Panc1 (cell line): ENCODE measurements around the gene SPATA31C1. TPM values are rescaled to one million over a fixed set of nuclear protein-coding genes. Genes with fewer than 3 reads are reported as not detected.

ENCODE experiments used
- ATAC-seq: fragments of 200-7000 bp; cut with Tn5 transposase; 2 replicates; pipeline ENCODE4 v1.9.1; 2020; ENCODE audit warnings: mild to moderate bottlenecking, moderate library complexity
- BruUV-seq: library from RNA; stranded (reverse); fragments of 400-500 nt; replicated peaks from 2 replicates; lab custom pipeline; 2021; lab: Mats Ljungman, UMichigan
- CTCF ChIA-PET: fragments of 300-600 bp; sonication (Branson Sonifier 250); formaldehyde crosslinking; loops from one replicate; lab custom pipeline; 2022; ENCODE audit warnings: antibody characterized with exemption; lab: Charles Lee
- POLR2A ChIA-PET: fragments of 300-600 bp; sonication (Branson Sonifier 250); formaldehyde crosslinking; loops from one replicate; lab custom pipeline; 2022; ENCODE audit warnings: antibody characterized with exemption; lab: Charles Lee
- DNase-seq: peaks from one replicate; pipeline ENCODE4 v3.0.0-alpha.2; 2010; ENCODE audit warnings: low read depth, low spot score
- H3K27ac ChIP-seq: 2 replicates; pipeline ENCODE4 v1.5.1; 2011; ENCODE audit warnings: mild to moderate bottlenecking, low read length, inconsistent platforms
- H3K27me3 ChIP-seq: fragments of 200-500 bp; sonication (Bioruptor generic); 2 replicates; pipeline ENCODE4 v1.6.0; 2014; ENCODE audit warnings: low read length, inconsistent platforms; ENCODE audit not compliant: control insufficient read depth, insufficient read depth
- H3K36me3 ChIP-seq: fragments of 200-500 bp; sonication (Bioruptor generic); 2 replicates; pipeline ENCODE4 v1.5.1; 2014; ENCODE audit warnings: inconsistent platforms, mild to moderate bottlenecking, low read length, moderate library complexity; ENCODE audit not compliant: control insufficient read depth, insufficient read depth
- H3K4me1 ChIP-seq: 2 replicates; pipeline ENCODE4 v1.5.1; 2011; ENCODE audit warnings: inconsistent platforms, mild to moderate bottlenecking, low read length, moderate library complexity; ENCODE audit not compliant: control insufficient read depth, insufficient read depth
- H3K4me3 ChIP-seq, 2 experiments: 2 replicates each; pipeline ENCODE4 v1.5.1; 2011 to 2012; ENCODE audit warnings: low read depth in 2 of 2, low read length in 2 of 2, mild to moderate bottlenecking in 2 of 2, inconsistent platforms in 1 of 2, moderate library complexity in 1 of 2
- H3K9me3 ChIP-seq: fragments of 200-500 bp; sonication (Bioruptor generic); 2 replicates; pipeline ENCODE4 v1.5.1; 2014; ENCODE audit warnings: low read depth, mild to moderate bottlenecking, inconsistent platforms, low read length, moderate library complexity; ENCODE audit not compliant: control insufficient read depth, insufficient read depth
- POLR2AphosphoS5 ChIP-seq: IDR thresholded peaks from 2 replicates; pipeline ENCODE4 v1.6.1; 2012; ENCODE audit warnings: mild to moderate bottlenecking, low read depth, low read length, moderate library complexity
- SIN3A ChIP-seq: IDR thresholded peaks from 2 replicates; pipeline ENCODE4 v1.6.1; 2012; ENCODE audit warnings: low read depth, mild to moderate bottlenecking, low read length, moderate library complexity, borderline replicate concordance; ENCODE audit not compliant: insufficient read depth
- TCF7L2 ChIP-seq: IDR thresholded peaks from 2 replicates; pipeline ENCODE4 v1.6.1; 2011; ENCODE audit warnings: mild to moderate bottlenecking, low read depth, low read length, inconsistent platforms
- in situ Hi-C: cut with HindIII; loops from 2 replicates; pipeline ENCODE4 v1.10.0; 2016; ENCODE audit warnings: low sequenced_read_pairs, low pct_unique_long_range_greater_than_20kb
- intact Hi-C: fragments of 100-400 bp; cut with micrococcal nuclease; formaldehyde crosslinking; loops from one replicate; pipeline ENCODE4 v1.10.0; 2022; ENCODE audit not compliant: unreplicated experiment
- total RNA-seq: library from RNA; stranded (reverse); gene quantifications from one replicate; pipeline ENCODE4 v1.2.1, GENCODE V29; 2021; ENCODE audit not compliant: unreplicated experiment
- TF ChIP-seq, protein P1 (sequence below): fragments of 450-650 bp; IDR thresholded peaks from 2 replicates; pipeline ENCODE4 v1.5.1; 2017; ENCODE audit warnings: mild to moderate bottlenecking
- TF ChIP-seq, protein P2 (sequence below), 2 experiments: IDR thresholded peaks; 2 replicates each; pipeline ENCODE4 v1.6.1; 2011 to 2012; ENCODE audit warnings: low read depth in 2 of 2, control low read depth in 1 of 2, low read length in 1 of 2, mild to moderate bottlenecking in 1 of 2, moderate library complexity in 1 of 2; ENCODE audit not compliant: insufficient read depth in 1 of 2

Gene SPATA31C1
- total RNA-seq, 1 experiment from 2014 or later = not detected

DNA sequence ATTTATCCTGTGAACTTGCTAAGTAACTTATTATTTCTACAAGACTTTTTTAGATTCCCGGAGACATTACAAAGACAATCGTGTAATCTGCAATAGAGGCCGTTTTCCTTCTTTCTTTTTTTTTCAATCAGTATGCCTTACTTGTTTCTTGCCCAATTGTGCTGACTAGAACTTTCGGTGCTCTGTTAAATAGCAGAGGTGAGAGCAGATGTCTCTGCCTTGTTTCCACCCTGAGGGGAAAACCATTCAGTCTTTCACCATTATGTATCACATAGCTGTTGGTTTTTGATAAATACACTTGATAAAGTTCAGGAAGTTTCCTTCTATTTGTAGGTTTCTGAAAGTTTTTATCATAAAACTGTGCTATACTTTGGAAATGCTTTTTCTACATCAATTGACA, 24.8 kb upstream of the SPATA31C1 start:
- no peaks in the 10 kb centered on the region for H3K27me3 ChIP-seq
- DNase-seq (no peak), ATAC-seq (no peak)
- intact Hi-C loops (no loop called here), in situ Hi-C loops (no loop called here)
- H3K4me1 ChIP-seq = no peaks in the 10 kb centered on the region
- no peak overlapping the region for H3K4me3 ChIP-seq
- TF ChIP-seq TCF7L2 = no peak
- no peaks in the 10 kb centered on the region for H3K36me3 ChIP-seq
- H3K27ac ChIP-seq = no peak overlapping the region
- H3K9me3 ChIP-seq = no peaks in the 10 kb centered on the region
- POLR2A ChIA-PET = no interaction called here
- no TSS peak for BruUV-seq
- CTCF ChIA-PET = no interaction called here

DNA sequence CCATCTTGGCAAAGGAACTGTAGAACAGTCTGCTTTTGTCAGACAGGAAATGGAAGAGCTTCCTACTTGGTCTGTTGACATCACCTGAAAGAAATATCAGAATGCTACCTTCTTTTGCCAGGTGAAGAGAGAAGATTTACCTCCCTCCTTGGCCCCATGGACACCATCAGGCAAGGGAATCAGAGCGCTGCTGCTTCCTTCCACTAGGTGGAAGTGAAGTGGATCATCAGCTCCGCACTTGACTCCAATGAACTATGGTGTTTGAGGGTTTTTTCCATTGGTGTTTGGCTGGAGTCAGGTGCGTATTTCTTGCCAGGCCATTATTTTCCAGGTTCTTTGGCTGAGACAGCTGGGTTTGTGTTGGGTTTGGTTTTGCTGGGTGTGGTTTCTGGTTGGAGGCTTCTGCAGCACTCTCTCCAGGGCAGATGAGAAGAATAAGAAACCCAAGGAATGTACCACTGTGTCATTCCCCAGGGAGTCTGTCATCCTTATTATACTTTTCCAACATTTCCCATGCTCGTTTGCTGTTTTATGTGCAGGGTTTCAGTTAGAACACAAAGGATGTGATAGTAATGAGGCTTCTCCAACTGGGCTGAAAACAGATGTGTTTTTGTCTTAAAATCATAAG, 22.6 kb upstream of the SPATA31C1 start:
- TF ChIP-seq, protein P1, sequence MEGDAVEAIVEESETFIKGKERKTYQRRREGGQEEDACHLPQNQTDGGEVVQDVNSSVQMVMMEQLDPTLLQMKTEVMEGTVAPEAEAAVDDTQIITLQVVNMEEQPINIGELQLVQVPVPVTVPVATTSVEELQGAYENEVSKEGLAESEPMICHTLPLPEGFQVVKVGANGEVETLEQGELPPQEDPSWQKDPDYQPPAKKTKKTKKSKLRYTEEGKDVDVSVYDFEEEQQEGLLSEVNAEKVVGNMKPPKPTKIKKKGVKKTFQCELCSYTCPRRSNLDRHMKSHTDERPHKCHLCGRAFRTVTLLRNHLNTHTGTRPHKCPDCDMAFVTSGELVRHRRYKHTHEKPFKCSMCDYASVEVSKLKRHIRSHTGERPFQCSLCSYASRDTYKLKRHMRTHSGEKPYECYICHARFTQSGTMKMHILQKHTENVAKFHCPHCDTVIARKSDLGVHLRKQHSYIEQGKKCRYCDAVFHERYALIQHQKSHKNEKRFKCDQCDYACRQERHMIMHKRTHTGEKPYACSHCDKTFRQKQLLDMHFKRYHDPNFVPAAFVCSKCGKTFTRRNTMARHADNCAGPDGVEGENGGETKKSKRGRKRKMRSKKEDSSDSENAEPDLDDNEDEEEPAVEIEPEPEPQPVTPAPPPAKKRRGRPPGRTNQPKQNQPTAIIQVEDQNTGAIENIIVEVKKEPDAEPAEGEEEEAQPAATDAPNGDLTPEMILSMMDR = no peak
- no peak for TF ChIP-seq TCF7L2
- no peak for TF ChIP-seq SIN3A
- TF ChIP-seq, protein P2, sequence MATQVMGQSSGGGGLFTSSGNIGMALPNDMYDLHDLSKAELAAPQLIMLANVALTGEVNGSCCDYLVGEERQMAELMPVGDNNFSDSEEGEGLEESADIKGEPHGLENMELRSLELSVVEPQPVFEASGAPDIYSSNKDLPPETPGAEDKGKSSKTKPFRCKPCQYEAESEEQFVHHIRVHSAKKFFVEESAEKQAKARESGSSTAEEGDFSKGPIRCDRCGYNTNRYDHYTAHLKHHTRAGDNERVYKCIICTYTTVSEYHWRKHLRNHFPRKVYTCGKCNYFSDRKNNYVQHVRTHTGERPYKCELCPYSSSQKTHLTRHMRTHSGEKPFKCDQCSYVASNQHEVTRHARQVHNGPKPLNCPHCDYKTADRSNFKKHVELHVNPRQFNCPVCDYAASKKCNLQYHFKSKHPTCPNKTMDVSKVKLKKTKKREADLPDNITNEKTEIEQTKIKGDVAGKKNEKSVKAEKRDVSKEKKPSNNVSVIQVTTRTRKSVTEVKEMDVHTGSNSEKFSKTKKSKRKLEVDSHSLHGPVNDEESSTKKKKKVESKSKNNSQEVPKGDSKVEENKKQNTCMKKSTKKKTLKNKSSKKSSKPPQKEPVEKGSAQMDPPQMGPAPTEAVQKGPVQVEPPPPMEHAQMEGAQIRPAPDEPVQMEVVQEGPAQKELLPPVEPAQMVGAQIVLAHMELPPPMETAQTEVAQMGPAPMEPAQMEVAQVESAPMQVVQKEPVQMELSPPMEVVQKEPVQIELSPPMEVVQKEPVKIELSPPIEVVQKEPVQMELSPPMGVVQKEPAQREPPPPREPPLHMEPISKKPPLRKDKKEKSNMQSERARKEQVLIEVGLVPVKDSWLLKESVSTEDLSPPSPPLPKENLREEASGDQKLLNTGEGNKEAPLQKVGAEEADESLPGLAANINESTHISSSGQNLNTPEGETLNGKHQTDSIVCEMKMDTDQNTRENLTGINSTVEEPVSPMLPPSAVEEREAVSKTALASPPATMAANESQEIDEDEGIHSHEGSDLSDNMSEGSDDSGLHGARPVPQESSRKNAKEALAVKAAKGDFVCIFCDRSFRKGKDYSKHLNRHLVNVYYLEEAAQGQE (IDR thresholded peaks at IDR 0.05; ENCODE audit: insufficient read depth in 1 of 2, low read depth in 2 of 2, low read length in 1 of 2) = no peak
- TF ChIP-seq POLR2AphosphoS5 = no peak
- no peaks in the 10 kb centered on the region for H3K27me3 ChIP-seq
- H3K4me1 ChIP-seq = no peaks in the 10 kb centered on the region
- CTCF ChIA-PET = no interaction called here
- H3K4me3 ChIP-seq = no peak overlapping the region
- BruUV-seq = no TSS peak
- intact Hi-C loops = no loop called here
- in situ Hi-C loops = no loop called here
- H3K27ac ChIP-seq = no peak overlapping the region
- DNase-seq (no peak), ATAC-seq (no peak)
- H3K36me3 ChIP-seq = no peaks in the 10 kb centered on the region
- POLR2A ChIA-PET = no interaction called here
- H3K9me3 ChIP-seq = no peaks in the 10 kb centered on the region

DNA sequence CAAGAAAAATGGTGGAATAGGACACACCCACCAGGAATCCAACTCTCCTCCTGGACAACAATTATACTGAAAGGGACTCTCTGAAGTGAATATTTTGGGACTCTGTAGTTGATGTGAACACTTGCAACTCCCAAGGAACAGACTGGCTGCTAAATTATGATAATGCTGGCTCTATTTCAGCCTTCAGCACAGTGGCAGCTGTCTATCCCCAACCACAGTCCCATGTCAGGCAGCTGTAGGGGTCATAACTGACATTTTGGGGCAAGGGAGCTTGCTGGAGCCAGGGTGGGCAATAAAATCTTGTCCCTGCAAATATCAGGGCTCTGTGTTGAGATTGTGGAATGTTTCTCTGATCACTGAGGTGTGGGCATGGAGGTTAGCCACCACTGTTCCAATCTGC, 20.9 kb upstream of the SPATA31C1 start:
- in situ Hi-C loops (no loop called here), intact Hi-C loops (no loop called here)
- no peak for DNase-seq
- TF ChIP-seq, protein P1 = no peak
- TF ChIP-seq SIN3A (no peak), TCF7L2 (no peak), POLR2AphosphoS5 (no peak)
- TF ChIP-seq, protein P2 (IDR thresholded peaks at IDR 0.05; ENCODE audit: insufficient read depth in 1 of 2, low read depth in 2 of 2, low read length in 1 of 2) = no peak
- Histone ChIP-seq H3K27ac (no peak overlapping the region), H3K4me3 (no peak overlapping the region), H3K9me3 (no peaks in the 10 kb centered on the region), H3K4me1 (no peaks in the 10 kb centered on the region), H3K27me3 (no peaks in the 10 kb centered on the region), H3K36me3 (no peaks in the 10 kb centered on the region)
- ChIA-PET CTCF (no interaction called here), POLR2A (no interaction called here)
- no peak for ATAC-seq
- no TSS peak for BruUV-seq
